Measurements from ENCODE around the gene DGKB.

Gene DGKB

DNA sequence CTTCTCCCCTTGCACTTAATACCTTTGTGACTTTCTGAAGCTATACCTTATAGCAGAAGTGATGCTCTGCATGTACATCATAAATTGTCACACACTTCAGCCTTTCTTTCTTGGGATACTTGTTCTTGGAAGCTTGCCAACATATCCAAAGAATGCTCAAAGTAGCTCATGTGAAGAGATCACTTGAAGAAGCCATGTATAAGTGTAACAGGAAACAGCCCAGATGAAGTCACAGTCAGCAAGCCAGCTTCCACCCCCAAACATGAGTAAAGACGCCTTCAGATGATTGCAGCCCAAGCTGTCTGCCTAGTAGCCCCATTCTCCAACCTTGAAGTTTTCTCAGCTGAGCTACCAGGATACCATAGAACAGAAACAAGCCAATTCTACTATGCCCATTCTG is 50.9 kb downstream of the DGKB start:
- no peak for ATAC-seq
- TF ChIP-seq ZNF8 (CRISPR knock-in tag; IDR thresholded peaks at IDR 0.05) (no peak), TSHZ2 (CRISPR knock-in tag; IDR thresholded peaks at IDR 0.05) (no peak), ZNF565 (CRISPR knock-in tag; conservative IDR thresholded peaks at IDR 0.05; ENCODE audit: low read depth) (no peak), CREB5 (CRISPR knock-in tag; IDR thresholded peaks at IDR 0.05; ENCODE audit: low read depth) (no peak), ZFP3 (CRISPR knock-in tag; IDR thresholded peaks at IDR 0.05) (no peak), PPARA (CRISPR knock-in tag; IDR thresholded peaks at IDR 0.05; ENCODE audit: borderline replicate concordance) (no peak), BACH2 (CRISPR knock-in tag; IDR thresholded peaks at IDR 0.05; ENCODE audit: borderline replicate concordance) (no peak), SNAI2 (CRISPR knock-in tag; IDR thresholded peaks at IDR 0.05) (no peak), TCF4 (CRISPR knock-in tag; IDR thresholded peaks at IDR 0.05; ENCODE audit: borderline replicate concordance) (no peak), ZFP30 (CRISPR knock-in tag; IDR thresholded peaks at IDR 0.05) (no peak), ZC3H10 (CRISPR knock-in tag; IDR thresholded peaks at IDR 0.05) (no peak), ZNF70 (CRISPR knock-in tag; IDR thresholded peaks at IDR 0.05) (no peak), TOX (CRISPR knock-in tag; IDR thresholded peaks at IDR 0.05; ENCODE audit: borderline replicate concordance) (no peak), ESRRG (CRISPR knock-in tag; IDR thresholded peaks at IDR 0.05) (no peak), ARNTL (CRISPR knock-in tag; IDR thresholded peaks at IDR 0.05; ENCODE audit: borderline replicate concordance, low read depth) (no peak), CSDC2 (CRISPR knock-in tag; IDR thresholded peaks at IDR 0.05) (no peak), GLIS3 (CRISPR knock-in tag; IDR thresholded peaks at IDR 0.05) (no peak), ISL1 (CRISPR knock-in tag; IDR thresholded peaks at IDR 0.05) (no peak)
- TF ChIP-seq, protein P1, sequence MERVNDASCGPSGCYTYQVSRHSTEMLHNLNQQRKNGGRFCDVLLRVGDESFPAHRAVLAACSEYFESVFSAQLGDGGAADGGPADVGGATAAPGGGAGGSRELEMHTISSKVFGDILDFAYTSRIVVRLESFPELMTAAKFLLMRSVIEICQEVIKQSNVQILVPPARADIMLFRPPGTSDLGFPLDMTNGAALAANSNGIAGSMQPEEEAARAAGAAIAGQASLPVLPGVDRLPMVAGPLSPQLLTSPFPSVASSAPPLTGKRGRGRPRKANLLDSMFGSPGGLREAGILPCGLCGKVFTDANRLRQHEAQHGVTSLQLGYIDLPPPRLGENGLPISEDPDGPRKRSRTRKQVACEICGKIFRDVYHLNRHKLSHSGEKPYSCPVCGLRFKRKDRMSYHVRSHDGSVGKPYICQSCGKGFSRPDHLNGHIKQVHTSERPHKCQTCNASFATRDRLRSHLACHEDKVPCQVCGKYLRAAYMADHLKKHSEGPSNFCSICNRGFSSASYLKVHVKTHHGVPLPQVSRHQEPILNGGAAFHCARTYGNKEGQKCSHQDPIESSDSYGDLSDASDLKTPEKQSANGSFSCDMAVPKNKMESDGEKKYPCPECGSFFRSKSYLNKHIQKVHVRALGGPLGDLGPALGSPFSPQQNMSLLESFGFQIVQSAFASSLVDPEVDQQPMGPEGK (CRISPR knock-in tag; IDR thresholded peaks at IDR 0.05; ENCODE audit: borderline replicate concordance): no peak

GRCh38 chr7:14850039-14850438 is 52.5 kb downstream of the DGKB start:
- ATAC-seq: no peak
- TF ChIP-seq ZC3H10 (CRISPR knock-in tag; IDR thresholded peaks at IDR 0.05) (no peak), GLIS3 (CRISPR knock-in tag; IDR thresholded peaks at IDR 0.05) (no peak), ZFP30 (CRISPR knock-in tag; IDR thresholded peaks at IDR 0.05) (no peak), ZNF70 (CRISPR knock-in tag; IDR thresholded peaks at IDR 0.05) (no peak), CREB5 (CRISPR knock-in tag; IDR thresholded peaks at IDR 0.05; ENCODE audit: low read depth) (no peak), ZNF8 (CRISPR knock-in tag; IDR thresholded peaks at IDR 0.05) (no peak), OSR1 (CRISPR knock-in tag; IDR thresholded peaks at IDR 0.05) (no peak), TOX (CRISPR knock-in tag; IDR thresholded peaks at IDR 0.05; ENCODE audit: borderline replicate concordance) (no peak), CSDC2 (CRISPR knock-in tag; IDR thresholded peaks at IDR 0.05) (no peak), ESRRG (CRISPR knock-in tag; IDR thresholded peaks at IDR 0.05) (no peak), TCF4 (CRISPR knock-in tag; IDR thresholded peaks at IDR 0.05; ENCODE audit: borderline replicate concordance) (no peak), RARB (CRISPR knock-in tag; IDR thresholded peaks at IDR 0.05) (no peak), ZFP3 (CRISPR knock-in tag; IDR thresholded peaks at IDR 0.05) (no peak), SNAI2 (CRISPR knock-in tag; IDR thresholded peaks at IDR 0.05) (no peak), ZNF565 (CRISPR knock-in tag; conservative IDR thresholded peaks at IDR 0.05; ENCODE audit: low read depth) (no peak), ARNTL (CRISPR knock-in tag; IDR thresholded peaks at IDR 0.05; ENCODE audit: borderline replicate concordance, low read depth) (no peak)
- TF ChIP-seq, protein P1 (CRISPR knock-in tag; IDR thresholded peaks at IDR 0.05; ENCODE audit: borderline replicate concordance): no peak
- TF ChIP-seq, protein P2, sequence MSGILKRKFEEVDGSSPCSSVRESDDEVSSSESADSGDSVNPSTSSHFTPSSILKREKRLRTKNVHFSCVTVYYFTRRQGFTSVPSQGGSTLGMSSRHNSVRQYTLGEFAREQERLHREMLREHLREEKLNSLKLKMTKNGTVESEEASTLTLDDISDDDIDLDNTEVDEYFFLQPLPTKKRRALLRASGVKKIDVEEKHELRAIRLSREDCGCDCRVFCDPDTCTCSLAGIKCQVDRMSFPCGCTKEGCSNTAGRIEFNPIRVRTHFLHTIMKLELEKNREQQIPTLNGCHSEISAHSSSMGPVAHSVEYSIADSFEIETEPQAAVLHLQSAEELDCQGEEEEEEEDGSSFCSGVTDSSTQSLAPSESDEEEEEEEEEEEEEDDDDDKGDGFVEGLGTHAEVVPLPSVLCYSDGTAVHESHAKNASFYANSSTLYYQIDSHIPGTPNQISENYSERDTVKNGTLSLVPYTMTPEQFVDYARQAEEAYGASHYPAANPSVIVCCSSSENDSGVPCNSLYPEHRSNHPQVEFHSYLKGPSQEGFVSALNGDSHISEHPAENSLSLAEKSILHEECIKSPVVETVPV (CRISPR knock-in tag; IDR thresholded peaks at IDR 0.05): no peak
- TF ChIP-seq, protein P3, sequence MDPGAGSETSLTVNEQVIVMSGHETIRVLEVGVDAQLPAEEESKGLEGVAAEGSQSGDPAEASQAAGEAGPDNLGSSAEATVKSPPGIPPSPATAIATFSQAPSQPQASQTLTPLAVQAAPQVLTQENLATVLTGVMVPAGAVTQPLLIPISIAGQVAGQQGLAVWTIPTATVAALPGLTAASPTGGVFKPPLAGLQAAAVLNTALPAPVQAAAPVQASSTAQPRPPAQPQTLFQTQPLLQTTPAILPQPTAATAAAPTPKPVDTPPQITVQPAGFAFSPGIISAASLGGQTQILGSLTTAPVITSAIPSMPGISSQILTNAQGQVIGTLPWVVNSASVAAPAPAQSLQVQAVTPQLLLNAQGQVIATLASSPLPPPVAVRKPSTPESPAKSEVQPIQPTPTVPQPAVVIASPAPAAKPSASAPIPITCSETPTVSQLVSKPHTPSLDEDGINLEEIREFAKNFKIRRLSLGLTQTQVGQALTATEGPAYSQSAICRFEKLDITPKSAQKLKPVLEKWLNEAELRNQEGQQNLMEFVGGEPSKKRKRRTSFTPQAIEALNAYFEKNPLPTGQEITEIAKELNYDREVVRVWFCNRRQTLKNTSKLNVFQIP (CRISPR knock-in tag; IDR thresholded peaks at IDR 0.05; ENCODE audit: borderline replicate concordance, low read depth): no peak

Measured in SK-N-SH treated with all-trans-retinoic acid at 6 μM for 48 hours (cell line).